GM08714 (cell line): ENCODE results near the gene SDCCAG8.

Source experiments
- H3K4me3 ChIP-seq: fragments of 200-500 bp; sonication (Bioruptor generic); 2 replicates; pipeline ENCODE4 v1.5.1; 2014; ENCODE audit warnings: mild to moderate bottlenecking, low read length, inconsistent platforms
- ZNF274 ChIP-seq: IDR thresholded peaks from 2 replicates; pipeline ENCODE4 v1.6.1; 2012; ENCODE audit warnings: mild to moderate bottlenecking, low read depth, low read length

Gene SDCCAG8

GRCh38 chr1:243264717-243265116 is 8.9 kb downstream of the SDCCAG8 start:
- no peak overlapping the region for H3K4me3 ChIP-seq
- TF ChIP-seq ZNF274: no peak

GRCh38 chr1:243266231-243266630 is 10.4 kb downstream of the SDCCAG8 start:
- no peak for TF ChIP-seq ZNF274
- H3K4me3 ChIP-seq: no peak overlapping the region

GRCh38 chr1:243267471-243267880 is 11.6 kb downstream of the SDCCAG8 start:
- H3K4me3 ChIP-seq: no peak overlapping the region
- TF ChIP-seq ZNF274: no peak

DNA sequence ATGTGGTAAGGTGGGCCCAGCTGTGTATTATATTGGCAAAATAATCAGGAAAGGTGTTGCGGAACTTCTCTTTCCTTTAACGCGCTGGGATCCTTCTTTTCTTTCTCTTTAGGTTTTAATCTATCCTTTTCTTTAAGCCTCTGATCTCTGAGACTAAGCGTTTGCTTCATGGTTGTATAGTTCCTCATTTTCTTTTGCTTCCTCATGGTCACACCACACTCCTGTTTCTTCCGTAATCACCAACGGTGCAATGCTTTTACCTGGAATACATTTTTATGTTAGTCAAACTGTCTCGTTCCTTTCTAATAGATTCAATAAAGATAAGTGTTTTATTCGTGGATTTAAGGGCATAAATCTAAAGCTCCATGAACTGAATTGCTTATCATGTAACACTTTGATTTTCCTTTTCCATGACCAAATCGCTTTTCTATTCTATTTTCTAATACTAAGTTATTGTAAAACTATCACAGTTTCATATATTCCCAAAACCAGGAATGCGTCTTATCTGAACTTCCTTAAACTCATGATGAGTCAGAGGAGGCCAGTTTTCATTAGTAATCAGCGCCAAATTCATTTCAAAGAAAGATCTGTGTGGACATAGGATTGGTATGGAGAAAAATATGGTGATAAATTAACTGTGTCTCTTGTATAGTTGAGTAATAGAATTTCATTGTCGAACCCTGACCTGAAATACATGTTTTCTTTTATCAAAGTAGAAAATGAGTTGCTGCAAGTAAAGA is 12.2 kb downstream of the SDCCAG8 start:
- no peak overlapping the region for H3K4me3 ChIP-seq

DNA sequence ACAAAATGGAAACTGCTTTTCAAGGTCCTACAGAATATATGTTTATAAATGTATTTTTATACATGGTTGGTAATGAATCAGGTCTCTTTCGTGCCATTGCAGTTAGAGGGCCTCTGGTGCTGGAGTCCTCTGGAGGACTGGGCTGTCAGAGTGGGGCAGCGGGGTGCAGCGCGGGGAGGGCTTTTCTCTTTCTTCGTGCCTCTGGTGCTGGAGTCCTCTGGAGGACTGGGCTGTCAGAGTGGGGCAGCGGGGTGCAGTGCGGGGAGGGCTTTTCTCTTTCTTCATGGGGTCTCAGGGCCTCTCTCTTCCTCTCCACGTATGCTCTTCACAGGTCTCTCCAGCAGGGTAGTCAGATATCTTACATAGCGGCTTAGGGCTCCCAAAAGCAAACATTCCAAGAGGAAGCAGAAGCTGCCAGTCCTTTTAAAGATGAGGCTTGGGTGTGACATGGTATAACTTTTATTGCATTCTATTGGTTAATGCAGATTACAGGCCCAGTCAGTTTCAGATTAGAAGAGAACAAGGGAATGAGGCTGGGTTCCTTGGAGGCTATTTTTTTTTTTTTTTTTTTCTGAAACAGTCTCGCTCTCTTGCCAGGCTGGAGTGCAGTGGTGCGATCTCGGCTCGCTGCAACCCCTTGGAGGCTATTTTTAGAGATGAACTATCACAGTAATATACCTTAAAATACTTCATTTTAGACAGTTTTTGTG is 13.1 kb downstream of the SDCCAG8 start:
- H3K4me3 ChIP-seq: no peak overlapping the region; the same call in 1 of the 2 replicates
- no peak for TF ChIP-seq ZNF274

More for the DNA sequence above, 12.2 kb downstream of the SDCCAG8 start:
- TF ChIP-seq ZNF274: no peak

DNA sequence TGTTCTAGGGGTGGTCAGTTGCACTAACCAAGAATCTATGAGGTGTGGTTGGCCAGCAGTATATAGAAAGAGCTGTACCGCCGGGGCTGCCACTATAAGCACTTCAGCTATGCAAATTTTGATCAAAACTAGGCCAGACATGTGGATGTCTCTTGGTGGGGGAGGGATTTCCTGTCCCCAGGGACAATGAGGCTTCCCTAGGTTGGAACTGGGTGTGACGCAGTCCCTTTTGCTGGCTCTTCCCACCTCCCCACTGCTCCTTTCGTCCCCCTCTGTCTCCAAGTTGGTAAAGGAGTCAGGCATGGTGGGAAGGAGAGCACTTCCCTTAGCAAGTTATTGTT is 13.6 kb downstream of the SDCCAG8 start:
- TF ChIP-seq ZNF274: no peak
- H3K4me3 ChIP-seq: no peak overlapping the region; the same call in 1 of the 2 replicates

DNA sequence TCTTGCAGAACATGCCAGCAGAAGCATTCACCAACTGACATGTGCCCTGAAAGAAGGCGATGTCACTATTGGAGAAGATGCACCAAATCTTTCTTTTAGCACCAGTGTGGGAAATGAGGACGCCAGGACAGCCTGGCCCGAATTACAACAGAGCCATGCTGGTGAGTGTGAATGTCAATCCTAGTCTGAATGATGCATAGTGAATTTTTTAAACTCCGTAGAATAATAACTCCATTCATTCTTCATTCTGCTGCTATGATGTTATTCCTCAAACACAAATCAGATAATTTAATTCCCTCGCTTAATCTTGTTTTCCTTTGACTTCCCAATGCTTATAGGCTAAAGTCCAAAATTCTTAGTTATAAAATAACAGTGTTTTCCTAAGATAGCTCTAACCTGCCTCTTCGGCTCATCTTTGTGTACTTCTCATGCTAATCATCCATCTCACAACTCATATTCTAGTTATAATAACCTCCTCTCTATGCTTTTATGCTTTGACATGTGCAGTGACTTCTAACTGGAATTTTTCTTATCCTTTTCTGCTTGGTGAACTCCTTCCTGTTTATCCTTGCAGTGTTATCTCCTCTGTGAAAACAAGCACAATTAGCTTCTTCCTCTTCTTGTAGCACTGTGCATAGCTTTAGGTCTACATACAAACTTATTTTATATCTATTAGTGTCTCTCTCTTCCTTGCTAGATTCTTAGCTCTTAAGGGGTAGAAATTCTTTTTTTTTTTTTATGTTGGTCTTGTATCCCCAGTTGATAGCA is 14.4 kb downstream of the SDCCAG8 start:
- no peak for TF ChIP-seq ZNF274
- no peak overlapping the region for H3K4me3 ChIP-seq

- no peak overlapping the region for H3K4me3 ChIP-seq
- TF ChIP-seq ZNF274: no peak
Measured at GRCh38 chr1:243271996-243272395, 16.2 kb downstream of the SDCCAG8 start.

- no peak overlapping the region for H3K4me3 ChIP-seq
- TF ChIP-seq ZNF274: no peak
Measured at GRCh38 chr1:243272401-243272800, 16.6 kb downstream of the SDCCAG8 start.

DNA sequence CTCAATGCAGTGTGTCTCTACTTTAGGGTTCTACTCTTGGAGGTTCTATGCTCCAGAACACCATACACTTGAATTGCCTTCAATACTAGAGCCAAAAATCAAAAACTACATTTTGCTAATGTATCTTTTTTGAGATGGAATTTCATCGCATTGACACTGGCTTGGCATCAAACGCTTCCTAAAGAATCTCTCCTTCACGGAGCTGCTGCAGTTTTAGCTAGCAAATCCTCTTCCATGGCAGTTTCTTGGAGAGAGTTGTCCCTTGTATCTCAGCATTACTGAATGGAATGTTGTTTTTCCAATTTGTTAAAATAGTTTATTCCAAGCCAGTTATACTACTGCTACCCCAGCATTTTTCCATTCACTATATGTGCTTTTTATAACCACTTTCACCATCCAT is 17.7 kb downstream of the SDCCAG8 start:
- no peak overlapping the region for H3K4me3 ChIP-seq
- TF ChIP-seq ZNF274: no peak

DNA sequence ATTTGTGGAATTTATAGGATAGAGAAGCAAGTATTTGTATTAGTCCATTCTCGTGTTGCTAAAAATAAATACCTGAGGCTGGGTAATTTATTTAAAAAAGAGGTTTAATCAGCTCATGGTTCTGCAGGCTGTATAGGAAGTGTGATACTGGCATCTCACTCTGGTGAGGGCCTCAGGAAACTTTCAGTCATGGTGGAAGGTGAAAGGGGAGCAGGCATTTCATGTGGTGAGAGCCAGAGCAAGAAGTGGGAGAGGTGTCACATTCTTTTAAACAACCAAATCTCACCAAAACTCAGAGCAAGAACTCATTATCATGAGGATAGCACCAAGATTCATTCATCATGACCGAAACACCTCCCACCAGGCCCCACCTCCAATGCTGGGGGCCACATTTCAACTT is 18.1 kb downstream of the SDCCAG8 start:
- TF ChIP-seq ZNF274: no peak
- no peak overlapping the region for H3K4me3 ChIP-seq

GRCh38 chr1:243275316-243275715 is 19.5 kb downstream of the SDCCAG8 start:
- H3K4me3 ChIP-seq: no peak overlapping the region

DNA sequence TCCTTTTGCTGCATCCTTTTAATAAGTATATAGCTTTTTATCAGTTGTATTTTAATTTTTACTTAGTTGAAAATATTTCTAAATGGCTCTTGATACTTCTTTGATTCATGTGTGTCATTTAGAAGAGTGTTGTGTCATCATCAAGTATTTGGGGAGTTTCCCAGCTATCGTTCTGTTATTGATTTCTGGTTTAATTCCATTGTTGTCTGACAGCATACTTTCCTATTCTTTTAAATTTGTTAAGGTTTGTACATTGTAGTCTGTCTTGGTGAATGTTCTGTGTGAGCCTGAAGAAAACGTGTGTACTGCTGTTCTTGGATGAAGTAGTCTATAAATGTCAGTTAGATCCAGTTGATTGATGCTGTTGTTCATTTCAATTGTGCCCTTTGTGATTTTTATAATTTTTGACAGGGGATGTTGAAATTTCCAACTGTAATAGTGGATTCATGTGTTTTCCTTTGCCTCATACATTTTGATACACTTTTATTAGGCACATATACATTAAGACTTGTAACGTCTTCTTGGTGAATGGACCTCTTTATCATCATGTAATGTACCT is 24.8 kb downstream of the SDCCAG8 start:
- no peak overlapping the region for H3K4me3 ChIP-seq
- no peak for TF ChIP-seq ZNF274

More at GRCh38 chr1:243275316-243275715, 19.5 kb downstream of the SDCCAG8 start:
- no peak for TF ChIP-seq ZNF274

DNA sequence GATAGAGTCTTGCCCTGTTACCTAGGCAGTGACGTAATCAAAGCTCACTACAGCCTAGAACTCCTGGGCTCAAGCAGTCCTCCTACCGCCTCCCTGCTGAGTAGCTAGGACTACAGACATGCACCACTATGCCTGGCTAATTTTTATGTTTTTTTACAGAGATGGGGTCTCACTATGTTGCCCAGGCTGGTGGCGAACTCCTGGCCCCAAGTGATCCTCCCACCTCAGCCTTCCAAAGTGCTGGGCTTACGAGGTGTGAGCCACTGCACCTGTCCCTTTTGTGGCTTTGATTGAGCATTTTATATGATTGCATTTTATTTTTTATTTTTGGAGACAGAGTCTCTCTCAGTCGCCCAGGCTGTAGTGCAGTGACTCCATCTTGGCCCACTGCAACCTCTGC is 25.8 kb downstream of the SDCCAG8 start:
- no peak overlapping the region for H3K4me3 ChIP-seq
- no peak for TF ChIP-seq ZNF274

DNA sequence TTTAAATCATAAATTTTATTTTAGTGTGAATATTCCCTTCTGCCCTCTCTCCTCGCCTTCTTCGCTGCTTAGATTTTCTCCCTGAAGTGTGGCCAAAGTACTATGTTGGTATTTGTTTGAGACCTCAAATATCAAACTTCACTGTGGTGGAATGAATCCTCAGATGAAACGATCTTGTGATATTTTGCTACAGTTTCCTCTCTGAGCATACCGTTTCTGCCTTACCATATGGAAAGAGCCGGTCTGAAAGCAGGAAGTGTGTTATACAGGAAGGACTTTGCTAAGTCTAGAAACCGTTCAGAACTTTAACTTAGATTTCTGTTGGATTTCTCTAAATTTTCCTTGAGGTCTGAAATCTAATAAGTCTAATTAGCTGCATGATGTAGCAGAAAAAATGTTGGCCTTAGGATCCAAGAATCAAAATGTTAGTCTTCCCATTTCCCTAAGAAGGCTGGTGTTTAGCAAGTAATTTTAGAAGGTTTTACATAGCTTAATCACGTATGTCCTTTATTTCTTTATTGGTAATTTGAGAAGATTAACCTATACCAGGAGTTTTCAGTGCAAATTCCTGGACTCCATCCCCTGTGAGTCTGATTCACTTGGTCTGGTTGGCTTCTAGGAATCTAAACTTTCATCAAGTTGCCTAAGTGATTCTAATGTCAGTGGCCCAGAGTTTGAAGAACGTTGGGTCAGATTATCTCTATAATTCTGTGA is 30.7 kb downstream of the SDCCAG8 start:
- no peak for TF ChIP-seq ZNF274

More for the DNA sequence above, 30.7 kb downstream of the SDCCAG8 start:
- no peak overlapping the region for H3K4me3 ChIP-seq
